GM23338 (cell line): ENCODE data around the gene CDH20.

Source experiments
- CTCF ChIP-seq, 2 experiments: fragments of 200-600 bp in 1 of 2; sonication (generic) in 1 of 2; conservative IDR thresholded peaks; 2 replicates each; pipeline versions ENCODE4 v1.5.1 to v1.6.1; 2016 to 2017; ENCODE audit warnings: antibody characterized with exemption in 2 of 2, low read depth in 2 of 2, mild to moderate bottlenecking in 2 of 2, moderate library complexity in 1 of 2
- EZH2 ChIP-seq: fragments of 200-600 bp; sonication (generic); IDR thresholded peaks from one replicate; pipeline ENCODE4 v1.8.0; 2017; ENCODE audit warnings: antibody characterized with exemption, mild to moderate bottlenecking, low read depth; ENCODE audit not compliant: unreplicated experiment
- EZH2phosphoT487 ChIP-seq: fragments of 200-600 bp; sonication (generic); IDR thresholded peaks from one replicate; pipeline ENCODE4 v1.8.1; 2018; ENCODE audit warnings: antibody characterized with exemption; ENCODE audit not compliant: unreplicated experiment
- JUNB ChIP-seq: IDR thresholded peaks from one replicate; pipeline ENCODE4 v1.6.1; 2016; ENCODE audit warnings: antibody characterized with exemption; ENCODE audit not compliant: unreplicated experiment

GRCh38 chr18:61502472-61502871, 169.2 kb downstream of the CDH20 start:
- peak; percentile 79 to 85 for TF ChIP-seq CTCF (conservative IDR thresholded peaks at IDR 0.05; ENCODE audit: low read depth in 2 of 2)
- no peak for TF ChIP-seq JUNB
- TF ChIP-seq EZH2, result no peak
- no peak for TF ChIP-seq EZH2phosphoT487
